Liver (tissue), 3 donors: ENCODE data around the gene PDE6D.

Experiments used
- EGR1 ChIP-seq, 2 donors: IDR thresholded peaks; 2 replicates each; pipeline ENCODE4 v1.6.1; 2016 to 2018; ENCODE audit warnings: antibody characterized with exemption in 2 of 2, low read depth in 2 of 2
- GABPA ChIP-seq, 2 donors: IDR thresholded peaks in 1 of 2; conservative IDR thresholded peaks in 1 of 2; 2 replicates each; pipeline ENCODE4 v1.6.1; 2016; ENCODE audit warnings: antibody characterized with exemption in 2 of 2, mild to moderate bottlenecking in 1 of 2, moderate library complexity in 1 of 2
- HNF4A ChIP-seq, 2 donors: conservative IDR thresholded peaks; 2 replicates each; pipeline ENCODE4 v1.6.1; 2016; ENCODE audit warnings: antibody characterized with exemption in 2 of 2, mild to moderate bottlenecking in 2 of 2
- JUND ChIP-seq, 2 donors: IDR thresholded peaks; 2 replicates each; pipeline ENCODE4 v1.6.1; 2016; ENCODE audit warnings: antibody characterized with exemption in 2 of 2
- MAX ChIP-seq: IDR thresholded peaks from 2 replicates; pipeline ENCODE4 v1.6.1; 2016; ENCODE audit warnings: antibody characterized with exemption
- NR2F2 ChIP-seq: IDR thresholded peaks from 2 replicates; pipeline ENCODE4 v1.6.1; 2016; ENCODE audit warnings: antibody characterized with exemption
- RAD21 ChIP-seq, 2 donors: IDR thresholded peaks; 2 replicates each; pipeline ENCODE4 v1.6.1; 2016; ENCODE audit warnings: antibody characterized with exemption in 2 of 2, mild to moderate bottlenecking in 2 of 2
- RXRA ChIP-seq, 2 donors: IDR thresholded peaks; 2 replicates each; pipeline ENCODE4 v1.6.1; 2017 to 2018; ENCODE audit warnings: antibody characterized with exemption in 2 of 2, mild to moderate bottlenecking in 1 of 2
- SP1 ChIP-seq: IDR thresholded peaks from 2 replicates; pipeline ENCODE4 v1.6.1; 2018; ENCODE audit warnings: antibody characterized with exemption, mild to moderate bottlenecking
- TAF1 ChIP-seq: conservative IDR thresholded peaks from 2 replicates; pipeline ENCODE4 v1.6.1; 2016; ENCODE audit warnings: antibody characterized with exemption, mild to moderate bottlenecking
- YY1 ChIP-seq: IDR thresholded peaks from 2 replicates; pipeline ENCODE4 v1.6.1; 2016; ENCODE audit warnings: antibody characterized with exemption, mild to moderate bottlenecking
- TF ChIP-seq, protein P1 (sequence below): fragments of 150-350 bp; IDR thresholded peaks from 2 replicates; pipeline ENCODE4 v1.5.1; 2017; ENCODE audit warnings: improper control_type of control experiment, low read depth, low read length; ENCODE audit not compliant: missing input control
- TF ChIP-seq, protein P2 (sequence below): IDR thresholded peaks from 2 replicates; pipeline ENCODE4 v1.6.1; 2016; ENCODE audit warnings: antibody characterized with exemption, mild to moderate bottlenecking
- TF ChIP-seq, protein P3 (sequence below): IDR thresholded peaks from 2 replicates; pipeline ENCODE4 v1.6.1; 2016; ENCODE audit warnings: antibody characterized with exemption
- donor health status: healthy.
- donor health status: healthy.

- TF ChIP-seq RAD21 (IDR thresholded peaks at IDR 0.05) (no peak), GABPA (IDR thresholded peaks at IDR 0.05 in 1 of 2, conservative IDR thresholded peaks at IDR 0.05 in 1 of 2) (no peak), YY1 (no peak), EGR1 (IDR thresholded peaks at IDR 0.05; ENCODE audit: low read depth in 2 of 2) (no peak), MAX (no peak), TAF1 (no peak), NR2F2 (no peak), HNF4A (conservative IDR thresholded peaks at IDR 0.05) (no peak), JUND (IDR thresholded peaks at IDR 0.05) (no peak), RXRA (IDR thresholded peaks at IDR 0.05) (no peak), SP1 (no peak)
- TF ChIP-seq, protein P1, sequence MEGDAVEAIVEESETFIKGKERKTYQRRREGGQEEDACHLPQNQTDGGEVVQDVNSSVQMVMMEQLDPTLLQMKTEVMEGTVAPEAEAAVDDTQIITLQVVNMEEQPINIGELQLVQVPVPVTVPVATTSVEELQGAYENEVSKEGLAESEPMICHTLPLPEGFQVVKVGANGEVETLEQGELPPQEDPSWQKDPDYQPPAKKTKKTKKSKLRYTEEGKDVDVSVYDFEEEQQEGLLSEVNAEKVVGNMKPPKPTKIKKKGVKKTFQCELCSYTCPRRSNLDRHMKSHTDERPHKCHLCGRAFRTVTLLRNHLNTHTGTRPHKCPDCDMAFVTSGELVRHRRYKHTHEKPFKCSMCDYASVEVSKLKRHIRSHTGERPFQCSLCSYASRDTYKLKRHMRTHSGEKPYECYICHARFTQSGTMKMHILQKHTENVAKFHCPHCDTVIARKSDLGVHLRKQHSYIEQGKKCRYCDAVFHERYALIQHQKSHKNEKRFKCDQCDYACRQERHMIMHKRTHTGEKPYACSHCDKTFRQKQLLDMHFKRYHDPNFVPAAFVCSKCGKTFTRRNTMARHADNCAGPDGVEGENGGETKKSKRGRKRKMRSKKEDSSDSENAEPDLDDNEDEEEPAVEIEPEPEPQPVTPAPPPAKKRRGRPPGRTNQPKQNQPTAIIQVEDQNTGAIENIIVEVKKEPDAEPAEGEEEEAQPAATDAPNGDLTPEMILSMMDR = no peak
- TF ChIP-seq, protein P2, sequence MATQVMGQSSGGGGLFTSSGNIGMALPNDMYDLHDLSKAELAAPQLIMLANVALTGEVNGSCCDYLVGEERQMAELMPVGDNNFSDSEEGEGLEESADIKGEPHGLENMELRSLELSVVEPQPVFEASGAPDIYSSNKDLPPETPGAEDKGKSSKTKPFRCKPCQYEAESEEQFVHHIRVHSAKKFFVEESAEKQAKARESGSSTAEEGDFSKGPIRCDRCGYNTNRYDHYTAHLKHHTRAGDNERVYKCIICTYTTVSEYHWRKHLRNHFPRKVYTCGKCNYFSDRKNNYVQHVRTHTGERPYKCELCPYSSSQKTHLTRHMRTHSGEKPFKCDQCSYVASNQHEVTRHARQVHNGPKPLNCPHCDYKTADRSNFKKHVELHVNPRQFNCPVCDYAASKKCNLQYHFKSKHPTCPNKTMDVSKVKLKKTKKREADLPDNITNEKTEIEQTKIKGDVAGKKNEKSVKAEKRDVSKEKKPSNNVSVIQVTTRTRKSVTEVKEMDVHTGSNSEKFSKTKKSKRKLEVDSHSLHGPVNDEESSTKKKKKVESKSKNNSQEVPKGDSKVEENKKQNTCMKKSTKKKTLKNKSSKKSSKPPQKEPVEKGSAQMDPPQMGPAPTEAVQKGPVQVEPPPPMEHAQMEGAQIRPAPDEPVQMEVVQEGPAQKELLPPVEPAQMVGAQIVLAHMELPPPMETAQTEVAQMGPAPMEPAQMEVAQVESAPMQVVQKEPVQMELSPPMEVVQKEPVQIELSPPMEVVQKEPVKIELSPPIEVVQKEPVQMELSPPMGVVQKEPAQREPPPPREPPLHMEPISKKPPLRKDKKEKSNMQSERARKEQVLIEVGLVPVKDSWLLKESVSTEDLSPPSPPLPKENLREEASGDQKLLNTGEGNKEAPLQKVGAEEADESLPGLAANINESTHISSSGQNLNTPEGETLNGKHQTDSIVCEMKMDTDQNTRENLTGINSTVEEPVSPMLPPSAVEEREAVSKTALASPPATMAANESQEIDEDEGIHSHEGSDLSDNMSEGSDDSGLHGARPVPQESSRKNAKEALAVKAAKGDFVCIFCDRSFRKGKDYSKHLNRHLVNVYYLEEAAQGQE = no peak
- TF ChIP-seq, protein P3, sequence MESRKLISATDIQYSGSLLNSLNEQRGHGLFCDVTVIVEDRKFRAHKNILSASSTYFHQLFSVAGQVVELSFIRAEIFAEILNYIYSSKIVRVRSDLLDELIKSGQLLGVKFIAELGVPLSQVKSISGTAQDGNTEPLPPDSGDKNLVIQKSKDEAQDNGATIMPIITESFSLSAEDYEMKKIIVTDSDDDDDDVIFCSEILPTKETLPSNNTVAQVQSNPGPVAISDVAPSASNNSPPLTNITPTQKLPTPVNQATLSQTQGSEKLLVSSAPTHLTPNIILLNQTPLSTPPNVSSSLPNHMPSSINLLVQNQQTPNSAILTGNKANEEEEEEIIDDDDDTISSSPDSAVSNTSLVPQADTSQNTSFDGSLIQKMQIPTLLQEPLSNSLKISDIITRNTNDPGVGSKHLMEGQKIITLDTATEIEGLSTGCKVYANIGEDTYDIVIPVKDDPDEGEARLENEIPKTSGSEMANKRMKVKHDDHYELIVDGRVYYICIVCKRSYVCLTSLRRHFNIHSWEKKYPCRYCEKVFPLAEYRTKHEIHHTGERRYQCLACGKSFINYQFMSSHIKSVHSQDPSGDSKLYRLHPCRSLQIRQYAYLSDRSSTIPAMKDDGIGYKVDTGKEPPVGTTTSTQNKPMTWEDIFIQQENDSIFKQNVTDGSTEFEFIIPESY = no peak
Observed at GRCh38 chr2:231732604-231733003, 48.5 kb downstream of the PDE6D start.
